IPS-18c (cell line): Measurements from ENCODE around the gene POM121L2.

ENCODE experiments used
- H3K4me3 ChIP-seq: 2 replicates; pipeline ENCODE4 v1.7.0; 2013; ENCODE audit warnings: low read depth, mild to moderate bottlenecking, low read length, moderate library complexity; ENCODE audit not compliant: insufficient read depth
- H3K9me3 ChIP-seq: one replicate; pipeline ENCODE4 v1.6.1; 2013; ENCODE audit warnings: mild to moderate bottlenecking, low read length, moderate library complexity; ENCODE audit not compliant: control insufficient read depth, insufficient read depth

Gene POM121L2

DNA sequence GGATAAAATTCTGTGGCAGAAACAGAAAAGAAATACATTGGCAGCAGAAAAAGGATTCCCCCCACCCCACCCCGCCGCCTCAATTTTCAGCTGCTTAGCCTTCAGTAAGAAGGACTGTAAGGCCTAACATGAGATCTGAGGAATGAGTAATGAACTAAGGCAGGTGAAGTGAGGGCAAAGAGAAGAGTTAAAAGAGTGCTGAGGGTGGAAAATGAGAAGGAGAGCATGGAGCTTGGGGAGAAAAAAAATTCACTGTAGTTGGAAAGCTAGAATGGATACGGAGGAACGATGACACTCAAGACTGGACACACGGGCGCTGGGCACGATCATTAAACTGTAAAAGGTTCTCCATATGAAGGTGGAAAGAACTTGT lies 14.6 kb downstream of the POM121L2 start:
- H3K9me3 ChIP-seq = no peaks in the 10 kb centered on the region
- H3K4me3 ChIP-seq = peak overlapping the region; percentile 57

- Histone ChIP-seq H3K4me3 (peak overlapping the region; percentile 66), H3K9me3 (no peaks in the 10 kb centered on the region)
Observed at GRCh38 chr6:27296106-27296783, 15.8 kb downstream of the POM121L2 start.

DNA sequence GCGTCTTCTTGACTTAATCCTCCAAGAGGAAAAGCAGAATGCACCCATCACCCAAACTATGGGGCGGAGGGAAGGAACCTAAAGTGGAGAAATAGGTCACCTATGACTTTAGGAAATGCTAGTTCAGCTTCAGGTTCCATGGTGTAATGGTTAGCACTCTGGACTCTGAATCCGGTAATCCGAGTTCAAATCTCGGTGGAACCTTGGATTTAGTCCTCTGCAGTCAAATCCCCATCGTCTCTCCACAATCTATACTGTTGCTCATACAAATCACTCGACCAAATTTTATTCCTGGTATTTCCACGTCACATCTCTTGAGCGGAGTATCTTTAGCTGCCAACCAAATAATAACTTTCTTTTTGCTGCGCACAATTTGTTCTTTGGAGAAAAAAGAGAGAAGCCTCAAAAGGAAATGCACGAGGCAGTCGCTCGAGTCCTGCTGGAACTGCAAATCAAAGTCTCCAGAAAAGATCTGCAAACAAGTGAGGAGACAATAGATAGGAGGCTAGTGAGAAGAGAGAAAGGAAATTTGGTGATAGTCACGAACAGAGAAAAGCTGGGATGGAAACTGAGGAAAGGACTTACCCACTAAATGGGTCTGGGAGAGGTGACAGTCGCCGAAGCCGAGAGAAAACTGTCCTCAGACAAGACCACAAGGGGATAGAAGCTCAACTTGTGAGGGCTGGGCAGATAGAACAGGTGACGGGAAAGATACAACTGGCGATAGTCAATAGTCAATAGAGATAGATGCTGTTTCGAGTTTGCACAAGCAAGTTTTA lies 16.6 kb downstream of the POM121L2 start:
- Histone ChIP-seq H3K9me3 (no peaks in the 10 kb centered on the region), H3K4me3 (peak overlapping the region; percentile 66)

DNA sequence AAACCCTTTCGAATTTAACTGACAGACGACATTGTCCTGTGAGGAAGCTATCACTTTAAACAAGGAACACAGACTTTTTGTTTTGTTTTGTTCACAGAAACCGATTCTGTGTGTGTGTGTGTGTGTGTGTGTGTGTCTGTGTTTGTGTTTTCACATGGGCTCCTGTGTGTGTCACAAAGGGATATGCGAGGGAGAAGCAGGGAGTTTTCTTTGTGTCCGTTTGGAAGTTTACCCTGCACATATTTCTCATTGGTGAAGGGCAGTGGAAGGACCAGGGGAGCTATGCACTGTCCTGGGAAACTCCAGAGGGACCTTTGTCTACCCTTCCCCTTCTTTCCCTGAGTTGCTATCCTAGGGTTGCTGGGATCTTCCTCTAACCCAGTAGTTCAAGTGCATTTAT lies 17.7 kb downstream of the POM121L2 start:
- Histone ChIP-seq H3K9me3 (no peaks in the 10 kb centered on the region), H3K4me3 (no peak overlapping the region)

- H3K9me3 ChIP-seq = no peaks in the 10 kb centered on the region
- H3K4me3 ChIP-seq = no peak overlapping the region; the same call in 1 of the 2 replicates
Observed at GRCh38 chr6:27293436-27294098, 18.5 kb downstream of the POM121L2 start.

- peak overlapping the region; percentile 58 for H3K4me3 ChIP-seq
- H3K9me3 ChIP-seq = peaks cover 2% of the 10 kb centered on the region
Observed at GRCh38 chr6:27290850-27291208, 21.2 kb downstream of the POM121L2 start.

DNA sequence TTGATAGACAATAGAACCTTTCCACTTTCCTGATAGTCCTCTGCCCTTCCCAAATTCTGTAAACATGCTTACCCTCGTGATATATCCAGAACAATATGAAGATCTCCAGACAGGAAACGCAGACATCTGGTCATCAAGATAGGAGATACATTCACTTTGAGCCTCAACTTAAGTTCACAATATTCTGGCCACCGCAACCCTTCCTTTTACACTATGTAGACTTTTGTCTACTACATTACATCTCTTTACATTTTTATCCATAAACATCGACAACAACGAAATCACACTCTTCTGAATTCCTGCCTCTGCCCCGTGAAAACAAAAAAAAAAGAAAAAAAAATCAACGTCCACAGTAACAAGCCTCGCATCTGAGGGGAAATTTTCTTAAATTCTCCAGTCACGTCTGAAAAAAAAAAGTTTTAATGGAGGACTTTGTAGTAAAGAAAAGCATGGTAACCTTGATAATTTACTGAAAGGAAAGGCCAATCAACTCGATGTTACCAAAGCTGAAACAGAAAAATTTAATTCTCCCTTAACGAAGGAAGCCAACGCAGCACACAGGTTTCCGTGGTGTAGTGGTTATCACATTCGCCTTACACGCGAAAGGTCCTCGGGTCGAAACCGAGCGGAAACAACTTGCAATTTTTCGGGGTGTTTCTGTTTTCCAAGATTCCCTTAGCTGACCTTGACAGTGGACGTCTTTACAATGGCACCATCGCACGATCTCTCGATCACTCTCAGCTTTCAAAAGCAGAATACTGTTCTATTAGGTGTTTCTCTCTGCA lies 21.8 kb downstream of the POM121L2 start:
- H3K9me3 ChIP-seq = peaks cover 2% of the 10 kb centered on the region
- peak overlapping the region; percentile 58 for H3K4me3 ChIP-seq

DNA sequence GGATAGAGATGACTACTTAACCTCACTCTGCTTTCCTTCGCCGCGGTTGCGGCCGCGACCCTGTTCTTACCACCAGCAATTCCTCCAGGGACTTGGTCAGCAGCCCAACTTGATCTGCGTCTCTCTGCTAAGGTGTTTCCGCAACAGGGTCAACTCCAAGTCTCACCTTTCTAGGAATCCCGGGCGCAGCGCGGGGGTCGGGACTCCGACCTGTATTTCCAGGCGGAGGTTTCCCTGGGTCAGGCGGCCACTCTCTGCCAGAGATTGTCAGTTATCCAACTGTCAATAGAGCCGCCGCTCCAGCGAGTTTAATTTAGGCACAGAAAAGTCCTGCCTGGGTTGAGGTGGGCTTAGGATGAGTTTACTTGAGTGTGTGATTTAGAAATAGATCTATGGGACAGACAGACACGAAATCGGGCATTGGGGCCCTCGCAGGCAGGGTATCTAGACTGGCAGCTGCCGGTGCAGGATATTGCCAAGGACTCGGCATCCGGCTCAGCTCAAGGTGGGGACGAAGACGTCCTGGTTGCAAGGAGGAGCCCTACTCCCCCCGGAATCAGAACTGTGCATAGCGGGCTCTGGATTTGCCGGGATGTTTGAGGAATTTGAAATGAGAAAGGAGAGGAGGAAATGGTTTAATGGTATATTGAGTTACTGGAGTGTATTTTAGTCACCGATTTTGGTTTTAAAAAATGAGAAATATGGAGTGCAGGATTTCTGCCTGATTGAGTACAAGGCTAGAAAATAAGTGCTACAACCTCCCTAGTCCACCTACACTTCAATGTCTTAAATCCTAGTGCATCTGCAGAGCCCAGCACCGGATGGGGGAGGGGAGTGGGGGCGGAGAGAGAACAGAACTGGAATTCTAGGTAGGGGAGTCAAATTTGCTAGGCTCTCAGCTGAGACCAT lies 23.7 kb downstream of the POM121L2 start:
- Histone ChIP-seq H3K9me3 (peaks cover 2% of the 10 kb centered on the region), H3K4me3 (peak overlapping the region; percentile 62)

DNA sequence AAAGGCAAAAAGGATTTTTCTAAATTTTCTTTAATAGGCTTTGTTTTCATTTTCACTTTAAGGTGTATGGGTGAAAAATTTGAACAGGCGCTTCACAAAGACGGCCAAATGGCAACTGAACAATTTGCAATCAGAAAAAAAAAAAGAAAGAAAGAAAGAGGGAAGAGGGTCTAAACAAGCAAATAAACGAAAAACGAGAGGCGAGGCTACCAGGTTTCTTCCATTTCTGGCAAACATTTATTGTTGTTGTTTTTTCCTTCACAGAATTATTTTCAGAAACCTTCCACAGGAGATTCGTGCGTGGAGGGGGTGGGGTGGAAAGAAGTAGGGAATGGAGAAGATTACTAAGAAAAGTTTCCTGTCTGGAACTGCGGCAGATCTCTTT lies 24.3 kb downstream of the POM121L2 start:
- Histone ChIP-seq H3K9me3 (peaks cover 2% of the 10 kb centered on the region), H3K4me3 (peak overlapping the region; percentile 62)

- peaks cover 2% of the 10 kb centered on the region for H3K9me3 ChIP-seq
- H3K4me3 ChIP-seq = no peak overlapping the region
Observed at GRCh38 chr6:27286141-27286540, 25.9 kb downstream of the POM121L2 start.

DNA sequence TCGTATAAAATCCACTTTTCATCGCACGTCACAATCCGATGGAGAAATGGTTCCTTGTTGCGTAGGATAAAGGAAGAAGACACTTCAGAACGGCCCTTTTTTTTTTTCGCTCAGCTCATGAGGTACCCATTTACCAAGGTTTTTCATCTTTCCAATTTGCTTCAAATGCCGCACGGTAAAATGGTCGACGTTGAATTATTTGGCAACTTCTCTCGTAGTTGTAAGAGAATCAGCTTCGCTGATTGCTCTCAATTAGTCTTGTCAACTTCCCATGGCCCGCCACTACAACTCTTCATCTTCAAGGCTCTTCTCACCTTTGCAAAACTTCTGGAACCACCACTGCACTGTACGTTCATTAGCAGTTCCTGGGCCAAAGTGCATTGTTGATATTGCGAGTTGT lies 28.8 kb downstream of the POM121L2 start:
- peaks cover 2% of the 10 kb centered on the region for H3K9me3 ChIP-seq
- no peak overlapping the region for H3K4me3 ChIP-seq

DNA sequence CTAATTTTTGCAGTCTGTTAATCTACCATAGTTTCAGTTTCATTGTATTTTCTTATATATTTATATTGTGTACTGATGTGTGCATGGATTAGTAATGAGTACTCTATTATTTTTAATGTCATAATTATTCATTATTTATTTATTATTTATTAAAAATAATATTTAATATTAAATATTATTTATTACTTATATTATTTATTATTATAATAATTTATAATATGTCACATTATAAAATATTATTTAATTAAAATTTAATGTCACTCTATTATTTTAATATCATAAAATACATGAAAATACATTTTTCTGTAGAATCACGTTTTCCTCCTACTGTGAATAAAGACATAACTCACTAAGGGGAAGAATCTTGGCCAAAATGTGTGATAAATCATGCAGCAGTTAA lies 30.5 kb downstream of the POM121L2 start:
- Histone ChIP-seq H3K9me3 (no peaks in the 10 kb centered on the region), H3K4me3 (peak overlapping the region; percentile 74; the same call in 1 of the 2 replicates)

- peak overlapping the region; percentile 74; the same call in 1 of the 2 replicates for H3K4me3 ChIP-seq
- no peaks in the 10 kb centered on the region for H3K9me3 ChIP-seq
Observed at GRCh38 chr6:27281105-27281539, 31.0 kb downstream of the POM121L2 start.

- no peaks in the 10 kb centered on the region for H3K9me3 ChIP-seq
- peak overlapping the region; percentile 74; the same call in 1 of the 2 replicates for H3K4me3 ChIP-seq
Observed at GRCh38 chr6:27280540-27281000, 31.5 kb downstream of the POM121L2 start.

- Histone ChIP-seq H3K4me3 (peak overlapping the region; percentile 74), H3K9me3 (no peaks in the 10 kb centered on the region)
Observed at GRCh38 chr6:27280064-27280539, 32.0 kb downstream of the POM121L2 start.

DNA sequence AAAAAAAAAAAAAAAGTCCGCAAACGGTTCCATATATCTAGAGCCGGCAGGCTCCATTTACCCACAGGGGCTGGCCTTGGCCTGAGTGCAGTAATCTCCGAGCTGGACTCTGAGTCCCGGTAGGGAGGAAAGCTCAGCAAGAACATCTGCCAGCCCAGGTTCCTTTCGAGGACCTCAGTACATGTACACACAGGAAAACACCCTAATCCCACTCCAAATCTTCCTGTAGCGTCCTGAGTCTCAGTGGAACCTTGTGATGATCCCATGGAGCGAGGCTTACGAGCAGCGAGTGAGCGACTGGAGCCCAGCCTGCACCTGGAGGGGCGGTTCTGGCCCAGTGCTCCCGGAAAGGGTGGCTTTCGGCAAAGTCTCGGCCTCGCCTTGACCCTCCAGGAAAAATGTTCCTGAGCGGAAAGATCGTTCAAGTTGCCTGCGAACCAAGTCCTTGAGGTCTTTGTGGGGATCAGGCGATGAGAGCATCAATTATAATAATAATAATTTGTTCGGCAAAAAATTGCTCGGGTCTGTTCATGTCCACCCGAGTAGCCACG lies 32.5 kb downstream of the POM121L2 start:
- Histone ChIP-seq H3K4me3 (peak overlapping the region; percentile 74), H3K9me3 (no peaks in the 10 kb centered on the region)
